Lung (tissue), 12 donors: ENCODE results near the gene TUBGCP2. TPM values are rescaled to one million over a fixed set of nuclear protein-coding genes. Genes with fewer than 3 reads are reported as not detected.

Experiments used
- ATAC-seq: fragments of 200-7000 bp; cut with Tn5 transposase; one replicate; pipeline ENCODE4 v1.9.1; 2020; ENCODE audit warnings: moderate number of reproducible peaks; ENCODE audit not compliant: insufficient read depth, low FRiP score
- DNase-seq, 3 donors: peaks; one replicate each; pipeline ENCODE4 v3.0.0-alpha.2; 2013 to 2017
- H3K27ac ChIP-seq, 2 donors: one replicate each; pipeline ENCODE4 v1.5.1; 2013; ENCODE audit warnings: mild to moderate bottlenecking in 2 of 2, moderate library complexity in 2 of 2, control low read depth in 1 of 2, inconsistent platforms in 1 of 2, low read depth in 1 of 2, low read length in 1 of 2
- H3K27me3 ChIP-seq, 3 donors: one replicate each; pipeline ENCODE4 v1.5.1; 2013; ENCODE audit warnings: low read length in 2 of 3; ENCODE audit not compliant: control insufficient read depth in 3 of 3, insufficient read depth in 3 of 3
- H3K36me3 ChIP-seq, 4 donors: one replicate each; pipeline ENCODE4 v1.5.1; 2013; ENCODE audit warnings: low read length in 4 of 4, mild to moderate bottlenecking in 1 of 4, moderate library complexity in 1 of 4; ENCODE audit not compliant: control insufficient read depth in 4 of 4, insufficient read depth in 4 of 4
- H3K4me1 ChIP-seq, 5 donors: one replicate each; pipeline ENCODE4 v1.5.1; 2013; ENCODE audit warnings: low read length in 5 of 5, mild to moderate bottlenecking in 2 of 5, moderate library complexity in 1 of 5; ENCODE audit not compliant: control insufficient read depth in 5 of 5, insufficient read depth in 5 of 5
- H3K4me3 ChIP-seq: one replicate; pipeline ENCODE4 v1.5.1; 2013; ENCODE audit warnings: mild to moderate bottlenecking, control low read depth, moderate library complexity
- H3K9ac ChIP-seq, 2 donors: one replicate each; pipeline ENCODE4 v1.5.1; 2013; ENCODE audit warnings: low read length in 2 of 2, control low read depth in 1 of 2; ENCODE audit not compliant: insufficient read depth in 1 of 2
- H3K9me3 ChIP-seq, 4 donors: one replicate each; pipeline ENCODE4 v1.5.1; 2013; ENCODE audit warnings: low read length in 3 of 4, mild to moderate bottlenecking in 1 of 4, moderate library complexity in 1 of 4; ENCODE audit not compliant: control insufficient read depth in 4 of 4, insufficient read depth in 3 of 4
- CTCF ChIP-seq: IDR thresholded peaks from 2 replicates; pipeline ENCODE4 v1.5.1; 2012; ENCODE audit warnings: mild to moderate bottlenecking; ENCODE audit errors: control extremely low read depth, extremely low read depth
- WGBS, 2 donors: extraction: QIAGEN DNeasy Blood & Tissue Kit; methylation state at CpG; one replicate each; pipeline ENCODE4 v1.1.7; 2013; 5-methylcytosine and 5-hydroxymethylcytosine counted together
- polyA plus RNA-seq, 2 donors: library from polyadenylated mRNA; stranded (reverse); fragments of 200-250 nt; gene quantifications; one replicate each; pipeline ENCODE4 v1.2.1, GENCODE V29; 2013
- total RNA-seq, 2 donors: library from RNA; depleted of rRNA in 1 of 2; stranded (reverse); fragments of >200 nt in 1 of 2; gene quantifications; one replicate each; pipeline ENCODE4 v1.2.1, GENCODE V29; 2014 to 2021
- donor health status: control.
- donor health status: control.
- donor health status: Bipolar disorder and iron deficiency.
- donor health status: healthy.
- donor health status: DM: yes; HTN: yes; CAD: no.

TUBGCP2 gene
- total and polyA plus RNA-seq, 4 donors = 39.2 to 66.2 (median 53.8) TPM

GRCh38 chr10:133314911-133315310 is 6.2 kb upstream of the TUBGCP2 start:
- Histone ChIP-seq H3K36me3 (peaks cover 0 to 19% (median 7%) of the 10 kb centered on the region in 4 donors), H3K4me3 (no peak overlapping the region), H3K4me1 (peaks cover 0 to 2% (median 0%) of the 10 kb centered on the region in 5 donors), H3K27ac (no peak overlapping the region), H3K9ac (no peak overlapping the region), H3K9me3 (peaks cover 0 to 2% (median 0%) of the 10 kb centered on the region in 4 donors), H3K27me3 (peaks cover 0 to 8% (median 8%) of the 10 kb centered on the region in 3 donors)
- 92 to 93% methylated on average over 12 of the region's 12 CpGs for WGBS, 2 donors
- DNase-seq (no peak), ATAC-seq (no peak)
- TF ChIP-seq CTCF = no peak

- Histone ChIP-seq H3K9ac (no peak overlapping the region), H3K27ac (no peak overlapping the region), H3K4me1 (peaks cover 0 to 5% (median 0%) of the 10 kb centered on the region in 5 donors), H3K9me3 (peaks cover 0 to 2% (median 0%) of the 10 kb centered on the region in 4 donors), H3K36me3 (peaks cover 0 to 19% (median 9%) of the 10 kb centered on the region in 4 donors), H3K27me3 (no peaks in the 10 kb centered on the region), H3K4me3 (no peak overlapping the region)
- WGBS, 2 donors = 82 to 91% methylated on average over 4 of the region's 4 CpGs
- TF ChIP-seq CTCF = no peak
- DNase-seq (no peak), ATAC-seq (no peak)
These were observed 4.5 kb upstream of the TUBGCP2 start for GRCh38 chr10:133313192-133313591.

GRCh38 chr10:133312769-133313145 is 4.1 kb upstream of the TUBGCP2 start:
- no peak for DNase-seq
- WGBS, 2 donors = 92 to 97% methylated on average over 9 of the region's 9 CpGs
- H3K9me3 ChIP-seq = peaks cover 0 to 2% (median 0%) of the 10 kb centered on the region in 4 donors
- no peak for TF ChIP-seq CTCF
- no peak overlapping the region for H3K4me3 ChIP-seq
- peaks cover 0 to 5% (median under 1%) of the 10 kb centered on the region in 5 donors for H3K4me1 ChIP-seq
- peaks cover 0 to 19% (median 9%) of the 10 kb centered on the region in 4 donors for H3K36me3 ChIP-seq
- no peak for ATAC-seq
- no peaks in the 10 kb centered on the region for H3K27me3 ChIP-seq
- H3K9ac ChIP-seq = no peak overlapping the region
- no peak overlapping the region for H3K27ac ChIP-seq
